Measurements from ENCODE around the gene CACNG4. TPM values are rescaled to one million over a fixed set of nuclear protein-coding genes. Genes with fewer than 3 reads are reported as not detected.

Gene CACNG4
- total RNA-seq, 1 donor from 2014 or later, result not detected

DNA sequence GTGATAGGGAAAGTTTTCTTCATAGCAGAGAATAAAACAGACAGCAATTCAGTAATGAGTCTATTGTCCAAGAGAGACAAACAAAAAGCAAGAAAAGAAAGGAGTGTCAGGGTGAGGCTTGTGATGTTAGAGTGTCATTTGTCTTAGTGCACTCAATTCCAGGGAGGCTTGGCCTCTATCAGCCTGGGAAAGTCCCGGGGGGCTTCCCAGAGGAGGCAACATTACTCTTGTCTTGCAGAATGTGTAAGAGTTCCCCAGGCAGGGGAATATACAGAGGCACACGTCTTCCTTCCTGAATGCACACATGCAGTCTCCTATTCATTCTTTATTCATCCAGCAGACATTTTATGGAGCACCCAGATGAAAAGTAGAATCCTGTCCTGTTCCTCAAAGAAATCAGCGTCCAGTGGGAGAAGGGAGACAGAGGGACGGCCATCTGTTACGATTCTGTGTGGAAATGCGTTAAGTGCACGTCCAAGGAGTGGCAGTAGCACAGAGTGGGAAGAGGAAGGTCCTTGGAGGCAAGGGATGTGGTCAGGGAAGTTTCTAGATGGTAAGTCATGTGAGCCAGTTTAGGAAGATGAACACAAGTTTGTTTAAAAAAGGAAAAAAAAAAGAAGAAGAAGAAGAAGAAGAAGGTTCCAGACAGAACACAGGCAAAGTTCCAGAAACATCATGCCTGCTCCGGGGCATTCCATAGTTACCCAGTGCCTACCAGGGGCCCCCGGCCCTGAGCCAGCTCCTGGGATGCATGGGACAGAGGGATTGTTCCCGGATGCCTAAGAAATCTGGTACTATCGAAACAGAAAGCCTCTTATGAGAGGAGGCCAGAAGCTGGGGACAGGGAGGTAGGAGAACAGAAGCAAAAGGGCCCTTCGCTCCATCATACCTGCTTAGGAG lies 21.1 kb downstream of the CACNG4 start:
- DNase-seq, result no peak

DNA sequence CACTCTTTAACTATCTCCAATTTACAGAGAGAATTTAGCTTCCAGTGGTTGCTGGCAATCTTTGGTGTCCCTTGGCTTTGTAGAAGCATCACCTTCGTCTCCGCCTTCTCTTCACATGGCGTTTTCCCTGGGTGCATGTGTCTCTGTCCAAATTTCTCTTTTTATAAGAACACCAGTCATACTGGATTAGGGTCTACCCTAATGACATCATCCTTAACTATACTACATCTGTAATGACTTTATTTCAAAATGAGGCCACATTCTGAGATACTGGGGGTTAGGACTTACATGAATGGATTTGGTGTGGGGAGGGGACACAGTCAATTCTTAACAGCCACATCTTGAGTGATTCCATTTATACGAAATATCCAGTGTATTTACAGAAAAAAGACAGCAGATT lies 22.2 kb downstream of the CACNG4 start:
- DNase-seq, result no peak

DNA sequence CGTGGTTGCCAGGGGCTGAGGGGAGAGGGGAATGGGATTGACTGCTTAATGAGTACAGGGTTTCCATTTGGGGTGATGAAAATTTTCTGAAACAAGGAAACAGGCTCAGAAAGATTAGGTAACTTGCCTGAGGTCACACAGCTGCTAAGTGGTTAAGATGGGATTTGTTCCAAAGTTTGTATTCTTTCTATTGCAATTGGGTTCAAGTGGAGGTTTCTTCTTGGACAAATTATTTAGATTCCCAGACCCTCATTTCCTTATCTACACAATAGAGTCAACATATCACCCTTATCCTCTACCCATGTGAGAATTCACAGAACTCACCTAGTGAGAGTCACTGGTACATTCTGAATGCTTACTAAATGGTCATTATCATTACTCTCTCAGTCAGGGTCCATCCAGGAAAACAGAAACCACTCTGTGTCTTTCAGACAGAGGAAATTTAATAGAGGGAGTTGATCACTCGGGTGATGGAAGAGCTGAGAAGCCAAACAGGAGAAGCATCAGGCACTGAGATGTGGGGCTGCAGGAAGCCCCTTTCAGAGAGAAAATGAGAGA lies 22.6 kb downstream of the CACNG4 start:
- no peak for DNase-seq

DNA sequence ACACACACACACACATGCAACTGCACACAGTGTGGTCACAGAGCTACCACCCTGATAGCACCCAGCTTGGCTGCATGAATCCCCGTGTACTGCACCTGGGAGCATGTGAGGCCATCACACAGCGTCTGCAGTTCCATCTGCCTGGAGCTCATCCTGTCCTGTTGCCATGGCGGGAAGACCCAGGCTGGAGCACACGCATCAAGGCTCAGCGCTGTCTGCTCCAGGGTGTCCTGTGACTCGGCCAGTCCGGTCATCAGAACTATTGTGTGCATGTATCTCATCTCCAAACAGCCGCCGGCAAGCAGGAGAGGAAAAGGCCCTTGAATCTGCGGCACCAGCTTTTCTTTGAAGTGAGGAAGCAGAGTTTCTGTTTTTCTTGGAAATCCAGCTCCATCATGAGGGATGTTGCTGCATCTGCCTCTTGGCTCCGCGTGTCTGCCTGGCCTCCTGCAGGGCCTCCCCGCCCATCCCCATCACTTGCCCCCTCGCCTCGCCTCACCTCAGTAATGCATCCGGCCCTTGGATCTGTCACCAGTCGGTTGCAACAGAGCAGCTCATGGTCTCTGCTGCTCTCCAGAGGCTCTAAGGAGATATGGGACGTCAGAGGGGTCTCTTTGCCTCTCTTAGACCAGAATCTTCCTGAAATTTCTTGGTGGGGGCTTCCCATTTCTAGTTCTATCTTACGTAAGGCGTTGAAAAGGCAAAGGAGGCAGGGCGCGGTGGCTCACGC lies 23.7 kb downstream of the CACNG4 start:
- DNase-seq, result no peak

DNA sequence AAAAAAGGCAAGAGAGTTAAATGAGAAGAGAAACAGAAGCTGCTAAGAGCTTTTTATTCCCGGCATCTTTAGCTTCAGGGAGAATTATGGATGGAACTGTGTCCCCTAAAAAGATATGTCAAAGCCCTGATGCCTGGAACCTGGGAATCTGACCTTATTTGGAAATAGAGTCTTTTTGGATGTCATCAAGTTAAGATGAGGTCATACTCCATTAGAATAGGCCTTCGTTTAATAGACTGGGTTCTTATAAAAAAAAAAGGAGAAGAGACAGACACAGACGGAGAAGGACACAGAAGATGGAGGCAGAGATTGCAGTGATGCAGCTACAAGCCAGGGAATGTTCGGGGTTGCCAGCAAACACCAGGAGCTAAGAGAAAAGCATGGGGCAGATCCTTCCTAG lies 24.6 kb downstream of the CACNG4 start:
- no peak for DNase-seq

DNA sequence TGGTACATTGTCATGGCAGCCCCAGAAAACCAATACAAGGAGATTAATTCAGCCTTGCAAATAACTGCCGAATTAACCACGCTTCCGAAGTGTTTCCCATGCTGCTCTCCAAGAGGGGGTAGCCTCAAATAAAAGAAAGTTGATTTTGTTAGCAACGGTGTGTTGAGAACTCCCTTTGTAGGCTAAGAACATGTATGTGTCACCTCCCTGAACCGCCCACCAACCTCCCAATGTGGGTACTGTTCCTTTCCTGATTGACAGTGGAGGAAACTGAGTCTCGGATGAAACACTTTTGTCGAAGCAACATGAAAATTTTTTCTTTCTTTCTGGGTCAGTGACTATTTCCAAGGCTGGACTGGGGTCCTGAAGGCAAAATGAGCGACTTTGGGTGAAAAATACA lies 25.1 kb downstream of the CACNG4 start:
- no peak for DNase-seq

DNA sequence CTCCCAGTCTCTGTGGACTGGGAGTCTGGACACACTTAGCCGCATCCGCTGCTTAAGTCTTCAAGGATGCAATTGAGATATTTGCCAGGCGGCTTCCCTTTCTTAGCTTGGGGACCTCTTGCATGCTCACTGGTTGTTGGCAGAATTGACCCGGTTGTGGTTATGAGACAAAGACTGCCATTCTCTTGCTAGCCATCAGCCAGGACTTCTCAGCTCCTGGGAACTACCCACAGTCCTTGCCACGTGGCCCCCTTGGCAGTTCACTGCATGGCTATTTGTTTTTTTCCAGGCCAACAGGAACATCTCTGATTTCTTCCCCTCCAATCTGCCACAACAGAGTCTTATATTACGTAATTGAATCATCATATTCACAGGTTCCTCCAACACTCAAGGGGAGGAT lies 25.5 kb downstream of the CACNG4 start:
- no peak for DNase-seq

DNA sequence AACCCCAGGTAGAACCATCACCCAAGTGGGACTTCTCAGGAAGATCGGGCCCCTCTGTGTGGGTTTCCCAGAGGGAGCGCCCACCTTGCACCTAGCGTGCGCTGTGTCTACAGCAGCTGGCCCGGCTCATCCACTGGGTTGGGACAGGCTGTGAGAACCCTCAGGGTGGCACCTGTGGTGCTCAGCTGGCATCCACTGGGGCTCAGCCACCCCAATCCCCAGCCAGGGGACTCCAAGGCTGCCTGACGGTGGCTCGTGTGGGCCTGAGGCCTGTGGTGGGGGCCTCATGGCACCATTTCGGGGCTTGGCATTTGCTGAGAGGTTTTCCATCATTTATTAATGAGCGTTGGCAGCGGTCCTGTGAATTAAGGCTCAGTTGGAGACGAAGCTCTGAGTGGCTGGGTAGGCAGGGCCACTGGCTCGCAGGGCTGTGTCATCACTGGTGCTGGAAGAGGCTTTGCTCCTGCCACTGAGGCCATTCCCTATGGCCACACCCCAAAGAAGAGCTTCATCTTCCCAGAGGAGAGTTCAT lies 28.5 kb downstream of the CACNG4 start:
- no peak for DNase-seq

DNA sequence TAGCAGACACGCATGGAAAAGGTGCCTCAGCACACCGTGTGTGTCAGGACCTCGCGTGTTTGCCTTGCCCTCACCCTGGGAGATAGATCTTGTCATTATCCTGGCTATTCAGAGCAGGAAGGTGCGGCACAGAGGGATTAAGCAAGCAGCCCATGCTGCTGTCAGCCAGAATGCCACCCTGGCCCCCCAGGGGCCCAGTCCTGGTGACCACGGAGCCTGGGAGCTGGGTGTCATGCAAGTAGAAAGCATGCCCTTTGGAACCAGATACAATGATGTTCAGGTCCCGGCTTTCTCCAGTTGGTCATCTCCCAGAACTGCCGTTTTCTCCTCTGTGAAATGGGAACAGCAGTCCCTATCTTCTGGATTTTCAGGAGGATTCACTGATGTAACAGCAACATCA lies 29.9 kb downstream of the CACNG4 start:
- no peak for DNase-seq

DNA sequence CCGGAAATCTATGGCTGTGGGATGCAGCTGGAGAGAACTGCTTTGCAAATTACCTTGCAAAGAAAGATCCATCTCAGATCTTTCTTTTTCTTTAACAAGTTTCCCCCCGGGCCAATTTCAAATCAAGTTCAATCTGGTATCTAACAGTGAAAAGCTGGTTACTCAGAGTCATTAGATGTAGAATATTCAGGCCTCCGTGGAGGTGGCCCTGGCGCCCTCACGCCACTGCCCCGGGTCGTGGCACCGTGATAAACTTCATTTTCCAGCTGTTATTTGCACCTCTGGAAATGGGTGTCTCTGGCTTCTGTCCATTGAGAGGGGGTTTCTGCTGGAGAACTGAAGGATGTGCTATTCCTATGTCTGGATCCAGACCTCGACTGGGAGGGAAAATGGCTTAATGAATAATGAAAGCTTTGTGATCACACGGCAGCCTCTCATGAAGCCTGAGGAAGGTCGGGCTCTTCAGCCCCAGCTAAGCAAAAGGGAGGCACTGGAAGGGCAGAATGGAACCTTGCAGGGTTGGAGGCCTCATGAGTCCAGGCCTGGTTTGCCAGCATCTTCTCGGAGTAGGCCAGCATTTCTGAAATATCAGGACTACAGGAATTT lies 30.5 kb downstream of the CACNG4 start:
- no peak for DNase-seq

DNA sequence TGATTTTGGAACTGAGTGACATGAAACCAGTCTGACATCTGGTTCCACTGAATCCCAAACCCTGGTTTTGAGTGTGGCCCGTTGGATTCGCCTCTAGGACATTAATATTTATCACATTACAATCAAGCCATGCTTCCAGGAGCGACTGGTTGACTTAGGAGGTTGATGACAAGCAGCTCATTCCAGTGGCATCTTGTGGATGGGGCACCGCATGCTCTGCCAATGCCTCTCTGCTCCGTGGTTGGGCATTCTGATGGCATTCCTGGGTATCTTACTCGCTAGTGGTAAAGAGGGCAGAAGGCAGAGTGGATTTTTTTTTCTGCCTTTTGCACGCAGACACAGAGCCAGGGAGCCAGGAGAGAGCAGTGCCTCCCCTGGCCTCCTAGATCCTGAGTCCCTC lies 31.4 kb downstream of the CACNG4 start:
- no peak for DNase-seq

DNA sequence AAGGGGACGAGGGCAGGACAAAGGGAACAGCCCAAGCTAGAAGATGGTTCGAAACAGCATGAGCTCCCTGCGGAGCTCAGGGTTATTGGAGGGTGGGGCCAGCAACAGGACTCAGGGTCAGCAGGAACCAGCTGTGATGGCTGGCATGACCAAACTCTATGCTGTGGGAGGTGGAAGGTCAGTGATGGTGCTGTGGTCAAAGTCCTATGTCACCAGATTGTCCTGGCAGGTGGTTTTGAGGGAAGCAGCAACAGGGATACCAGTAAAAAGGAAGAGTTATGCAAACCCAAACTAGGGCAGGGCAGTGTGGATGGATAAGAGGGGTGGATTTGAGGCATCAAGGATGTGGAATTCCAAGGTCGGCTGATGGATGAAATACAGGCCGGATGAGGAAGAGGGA lies 32.4 kb downstream of the CACNG4 start:
- no peak for DNase-seq

DNA sequence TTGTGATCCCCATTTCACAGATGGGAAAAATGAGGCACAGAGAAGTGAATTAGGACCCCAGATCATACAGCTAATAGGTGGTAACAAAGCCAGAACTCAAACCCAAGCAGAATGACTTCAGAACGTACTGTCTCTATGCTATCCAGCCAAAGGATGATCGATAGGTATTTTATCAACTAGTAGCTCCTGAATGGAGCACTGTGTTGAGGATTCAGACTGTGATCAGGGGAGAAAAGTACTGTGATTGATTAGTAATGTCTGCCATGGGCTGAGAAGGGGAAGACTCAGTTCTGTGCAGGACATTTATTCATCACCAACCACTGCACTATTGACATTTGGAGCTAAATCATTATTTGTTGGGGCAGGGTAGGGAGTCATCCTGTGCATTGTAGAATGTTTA lies 38.7 kb downstream of the CACNG4 start:
- DNase-seq, result no peak

DNA sequence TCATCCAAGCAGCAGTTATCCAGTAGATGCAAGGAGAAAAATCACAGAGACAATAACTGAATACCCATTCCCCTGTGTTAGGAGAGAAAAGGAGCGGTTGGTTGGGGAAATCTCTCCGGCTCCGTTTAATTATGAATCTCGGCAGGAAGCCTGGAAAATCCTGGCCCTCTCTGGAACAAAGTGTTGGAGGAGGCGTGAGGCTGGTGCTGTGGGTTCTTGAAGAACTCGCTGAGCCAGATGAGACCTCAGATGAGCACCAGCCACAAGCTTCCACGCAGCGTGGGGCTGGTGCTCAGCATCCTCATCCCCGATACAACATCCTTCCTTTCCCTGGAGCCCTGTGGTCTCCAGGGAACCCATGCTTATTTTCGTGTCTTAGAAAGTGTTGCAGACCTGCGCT lies 39.7 kb downstream of the CACNG4 start:
- DNase-seq, result no peak

DNA sequence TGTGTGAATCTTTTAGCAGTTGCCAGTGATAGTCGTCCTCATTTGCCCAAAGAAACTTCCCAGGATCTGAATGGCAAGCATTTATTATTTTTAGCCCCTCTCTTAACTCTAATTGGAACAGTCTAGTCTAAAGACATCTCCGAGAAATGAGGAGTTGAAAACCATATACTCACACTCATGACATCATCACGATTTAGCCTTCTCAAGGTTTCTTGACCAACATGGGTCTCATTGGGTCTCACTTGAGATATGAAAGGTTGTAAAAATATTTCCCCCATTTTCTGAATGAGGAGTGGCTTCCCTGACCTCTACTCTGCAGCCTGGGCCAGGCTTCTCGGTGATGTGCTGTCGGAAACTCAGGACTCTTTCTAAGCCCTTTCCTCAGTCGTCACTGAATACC lies 42.8 kb downstream of the CACNG4 start:
- DNase-seq, result no peak

DNA sequence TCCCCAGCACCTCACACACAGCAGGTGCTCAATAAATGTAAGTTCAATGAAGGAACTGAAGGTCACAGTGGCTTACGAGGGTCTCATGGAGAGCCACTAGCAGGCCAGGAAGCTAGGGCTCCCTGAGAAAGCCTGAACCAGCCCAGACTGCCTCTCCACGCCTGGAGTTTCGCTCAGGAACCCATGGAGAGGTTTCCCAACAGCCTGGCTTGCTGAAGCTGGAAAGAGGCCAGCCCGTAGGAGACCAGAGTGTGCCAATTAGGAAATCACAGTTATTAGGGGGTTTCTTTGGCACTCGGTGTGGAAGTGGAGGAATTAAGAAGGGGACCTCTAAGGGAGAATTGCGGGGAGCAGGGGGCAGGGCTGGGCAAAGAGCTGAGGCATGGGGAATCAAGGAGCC lies 43.6 kb downstream of the CACNG4 start:
- no peak for DNase-seq

DNA sequence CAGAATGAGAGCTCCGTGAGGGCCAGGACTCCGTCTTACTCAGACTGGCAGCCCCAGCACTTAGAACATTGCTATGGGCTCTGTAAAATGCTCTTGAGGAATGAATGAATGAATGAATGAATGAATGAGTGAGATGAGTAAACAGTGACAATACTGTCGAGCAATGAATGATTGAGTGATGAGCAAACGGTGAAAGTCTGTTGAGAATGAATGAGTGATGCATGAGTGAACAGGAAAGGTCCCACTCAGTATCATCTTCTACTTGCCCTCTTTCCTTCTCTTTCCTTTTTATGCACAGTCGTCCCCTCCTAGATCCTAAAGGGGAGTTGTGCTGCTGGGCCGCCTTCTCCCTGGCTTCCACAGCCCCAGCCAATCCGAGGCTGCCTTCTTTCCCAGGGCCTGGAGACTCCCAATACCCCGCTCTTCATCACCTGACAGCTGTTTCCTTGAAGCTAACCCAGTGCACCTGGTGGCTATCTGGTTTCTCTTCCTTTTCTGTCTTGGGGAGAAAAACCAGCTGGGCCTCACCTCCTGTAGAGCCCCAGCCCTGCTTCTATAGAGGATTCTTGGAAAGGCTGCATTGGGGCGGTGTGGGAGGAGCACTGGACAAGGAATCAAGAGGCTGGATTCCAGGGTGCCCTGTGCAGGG lies 47.1 kb downstream of the CACNG4 start:
- no peak for DNase-seq

DNA sequence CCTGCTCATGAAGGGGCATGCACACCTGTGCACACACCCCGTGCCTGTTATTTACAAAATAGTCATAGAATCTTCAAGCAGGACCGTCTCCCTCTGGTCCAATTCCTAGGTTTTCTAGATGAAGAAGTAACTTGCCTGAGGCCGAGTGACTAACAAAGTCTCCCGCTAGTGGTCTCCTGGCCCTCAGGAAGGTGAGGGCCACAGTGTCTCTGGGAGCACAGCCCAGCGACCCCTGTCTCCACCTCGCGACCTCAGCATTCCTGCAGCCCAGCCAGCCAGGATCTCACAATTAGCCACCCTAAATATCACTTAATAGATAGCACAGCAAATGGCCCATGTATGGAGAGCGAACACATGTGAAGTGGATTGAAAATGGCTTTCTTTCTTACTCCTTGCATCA lies 49.4 kb downstream of the CACNG4 start:
- no peak for DNase-seq

DNA sequence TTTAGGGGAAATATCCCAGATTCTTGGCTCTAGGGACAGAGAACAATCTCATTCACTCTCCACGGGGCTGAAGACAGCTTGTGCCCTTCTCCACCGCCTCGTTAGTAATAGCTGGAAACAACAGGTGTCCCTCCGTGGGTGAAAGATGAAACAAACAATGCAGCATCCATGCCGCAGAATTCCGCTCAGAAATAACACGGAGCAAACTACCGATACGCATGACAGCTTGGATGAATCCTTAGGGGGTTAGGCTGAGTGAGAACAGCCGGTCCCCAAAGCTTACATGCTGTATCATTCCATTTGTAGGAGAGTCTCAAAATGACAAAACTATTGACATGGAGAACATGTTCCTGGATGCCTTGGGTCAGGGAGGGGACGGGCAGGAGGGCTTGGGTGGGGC lies 50.5 kb downstream of the CACNG4 start:
- no peak for DNase-seq

DNA sequence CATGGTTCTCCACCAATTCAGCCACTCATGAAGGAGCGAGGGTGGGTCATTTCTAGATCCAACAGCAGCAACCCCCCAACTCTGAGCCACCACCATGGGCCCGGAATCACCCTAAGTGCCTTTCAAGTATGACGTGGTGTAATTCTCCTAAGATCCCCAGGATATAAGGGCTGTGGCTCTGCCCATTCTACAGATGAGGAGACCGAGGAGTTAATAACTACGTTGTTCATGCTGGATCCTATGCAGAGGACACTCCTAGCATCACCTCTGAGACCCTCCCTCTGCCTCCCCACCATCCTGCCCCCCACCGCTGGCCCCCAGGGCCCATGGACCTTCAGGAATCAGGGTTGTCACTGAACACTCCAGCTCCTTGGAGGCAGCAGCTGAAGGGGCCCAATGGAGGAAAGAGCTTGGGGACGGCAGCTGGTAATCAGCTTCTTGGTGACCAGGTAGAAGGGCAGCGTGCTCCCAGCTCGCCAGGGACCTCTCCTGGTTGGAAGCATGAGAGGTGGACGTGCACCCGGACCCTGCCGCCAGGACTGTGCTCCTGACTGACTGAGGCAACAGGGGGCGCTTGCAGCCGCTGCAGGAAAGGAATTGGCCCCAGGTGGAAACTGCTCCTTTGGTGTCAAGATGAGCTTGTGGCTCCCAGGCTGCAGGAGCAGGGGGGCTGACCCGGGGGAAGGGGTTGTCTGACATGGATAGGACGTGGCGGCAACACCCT lies 51.7 kb downstream of the CACNG4 start:
- DNase-seq, result no peak

DNA sequence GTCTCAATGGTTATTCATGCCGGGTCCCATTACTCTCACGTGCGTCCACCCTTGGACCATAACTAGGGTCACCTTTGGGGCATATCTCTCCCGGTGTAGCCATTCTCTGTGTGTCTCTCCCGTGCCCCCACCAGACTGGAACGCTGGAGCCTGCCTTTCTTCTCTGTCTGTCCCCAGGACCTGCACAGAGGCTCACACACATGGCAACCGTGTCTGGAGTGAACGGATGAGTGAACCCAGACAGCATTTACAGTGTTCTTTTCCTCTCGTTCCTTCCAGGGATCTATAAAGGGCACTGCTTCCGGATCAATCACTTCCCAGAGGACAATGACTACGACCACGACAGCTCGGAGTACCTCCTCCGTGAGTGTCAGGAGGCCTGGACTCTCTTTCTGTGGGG lies 53.4 kb downstream of the CACNG4 start:
- DNase-seq, result no peak

Measured in dermis blood vessel endothelial cell (primary cell).